Sigmoid colon (tissue), 4 donors: ENCODE results near the gene SDK1.

Experiments used
- CTCF ChIP-seq, 4 experiments: fragments of 450-650 bp in 3 of 4; fragments of 200-600 bp in 1 of 4; IDR thresholded peaks; one replicate each; pipeline ENCODE4 v1.5.1; 2016 to 2019; ENCODE audit warnings: antibody characterized with exemption in 4 of 4, mild to moderate bottlenecking in 3 of 4, moderate library complexity in 2 of 4
- EP300 ChIP-seq, 4 donors: sonication (generic); formaldehyde crosslinking; IDR thresholded peaks; one replicate each; pipeline ENCODE4 v1.6.1; 2017; ENCODE audit warnings: antibody characterized with exemption in 4 of 4
- POLR2A ChIP-seq, 2 donors: fragments of 450-650 bp; IDR thresholded peaks; one replicate each; pipeline ENCODE4 v1.6.1; 2016; ENCODE audit warnings: antibody characterized with exemption in 2 of 2, mild to moderate bottlenecking in 2 of 2, moderate library complexity in 2 of 2

DNA sequence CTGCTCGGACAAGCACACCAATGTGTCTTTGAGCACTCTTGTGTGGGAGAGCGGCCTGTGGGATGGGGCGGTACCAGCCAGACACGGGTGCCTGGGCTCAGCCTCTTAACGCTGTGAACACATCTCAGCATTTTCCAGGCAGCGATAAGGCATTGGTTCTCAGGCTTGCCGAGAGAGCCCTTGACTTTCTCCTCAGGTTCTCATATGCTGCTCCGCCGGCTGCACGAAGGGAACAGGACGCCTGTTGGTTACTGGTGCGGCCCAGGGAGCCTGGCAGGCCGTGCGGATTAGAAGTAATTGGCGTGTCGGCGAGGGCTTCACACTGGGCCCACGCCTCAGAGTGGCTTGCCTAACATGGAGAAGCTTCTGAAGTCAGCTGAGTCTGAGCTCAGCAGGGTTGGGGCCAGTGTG lies 924.3 kb downstream of the SDK1 start:
- no peak for TF ChIP-seq POLR2A (IDR thresholded peaks at IDR 0.05)
- TF ChIP-seq CTCF (IDR thresholded peaks at IDR 0.05): no peak
- no peak for TF ChIP-seq EP300 (IDR thresholded peaks at IDR 0.05)
